ENCODE data around the gene ARFRP1.

The ARFRP1 gene

DNA sequence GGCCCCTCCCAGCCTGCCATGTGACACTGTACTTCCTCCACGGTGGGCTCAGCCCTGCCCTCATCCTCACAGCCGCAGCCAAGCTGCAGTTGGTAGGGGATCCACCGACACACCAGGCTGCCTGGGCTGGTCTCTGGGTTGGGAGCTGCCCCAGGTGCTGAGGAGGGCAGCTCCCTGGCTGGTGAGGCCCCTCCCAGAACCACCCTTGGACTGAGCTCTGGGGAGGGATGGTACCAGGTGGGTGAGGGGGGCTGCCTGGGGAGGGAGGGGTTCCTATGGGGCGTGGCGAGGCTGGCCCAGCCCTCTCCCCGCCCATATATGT is 11.5 kb downstream of the ARFRP1 start:
- CTCF ChIA-PET, result interaction anchor here (2.2 kb wide), 1 partner anchor 11 kb away, joined by 9 read pairs; the partner anchor contains the start of genes ARFRP1 and ZGPAT
- TF ChIP-seq, protein P1, sequence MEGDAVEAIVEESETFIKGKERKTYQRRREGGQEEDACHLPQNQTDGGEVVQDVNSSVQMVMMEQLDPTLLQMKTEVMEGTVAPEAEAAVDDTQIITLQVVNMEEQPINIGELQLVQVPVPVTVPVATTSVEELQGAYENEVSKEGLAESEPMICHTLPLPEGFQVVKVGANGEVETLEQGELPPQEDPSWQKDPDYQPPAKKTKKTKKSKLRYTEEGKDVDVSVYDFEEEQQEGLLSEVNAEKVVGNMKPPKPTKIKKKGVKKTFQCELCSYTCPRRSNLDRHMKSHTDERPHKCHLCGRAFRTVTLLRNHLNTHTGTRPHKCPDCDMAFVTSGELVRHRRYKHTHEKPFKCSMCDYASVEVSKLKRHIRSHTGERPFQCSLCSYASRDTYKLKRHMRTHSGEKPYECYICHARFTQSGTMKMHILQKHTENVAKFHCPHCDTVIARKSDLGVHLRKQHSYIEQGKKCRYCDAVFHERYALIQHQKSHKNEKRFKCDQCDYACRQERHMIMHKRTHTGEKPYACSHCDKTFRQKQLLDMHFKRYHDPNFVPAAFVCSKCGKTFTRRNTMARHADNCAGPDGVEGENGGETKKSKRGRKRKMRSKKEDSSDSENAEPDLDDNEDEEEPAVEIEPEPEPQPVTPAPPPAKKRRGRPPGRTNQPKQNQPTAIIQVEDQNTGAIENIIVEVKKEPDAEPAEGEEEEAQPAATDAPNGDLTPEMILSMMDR (IDR thresholded peaks at IDR 0.05; ENCODE audit: control extremely low read depth, extremely low read depth, low read depth, missing control alignments), result no peak
- POLR2A ChIA-PET, result no interaction called here
- DNase-seq (ENCODE audit: extremely low spot score), result no peak

DNA sequence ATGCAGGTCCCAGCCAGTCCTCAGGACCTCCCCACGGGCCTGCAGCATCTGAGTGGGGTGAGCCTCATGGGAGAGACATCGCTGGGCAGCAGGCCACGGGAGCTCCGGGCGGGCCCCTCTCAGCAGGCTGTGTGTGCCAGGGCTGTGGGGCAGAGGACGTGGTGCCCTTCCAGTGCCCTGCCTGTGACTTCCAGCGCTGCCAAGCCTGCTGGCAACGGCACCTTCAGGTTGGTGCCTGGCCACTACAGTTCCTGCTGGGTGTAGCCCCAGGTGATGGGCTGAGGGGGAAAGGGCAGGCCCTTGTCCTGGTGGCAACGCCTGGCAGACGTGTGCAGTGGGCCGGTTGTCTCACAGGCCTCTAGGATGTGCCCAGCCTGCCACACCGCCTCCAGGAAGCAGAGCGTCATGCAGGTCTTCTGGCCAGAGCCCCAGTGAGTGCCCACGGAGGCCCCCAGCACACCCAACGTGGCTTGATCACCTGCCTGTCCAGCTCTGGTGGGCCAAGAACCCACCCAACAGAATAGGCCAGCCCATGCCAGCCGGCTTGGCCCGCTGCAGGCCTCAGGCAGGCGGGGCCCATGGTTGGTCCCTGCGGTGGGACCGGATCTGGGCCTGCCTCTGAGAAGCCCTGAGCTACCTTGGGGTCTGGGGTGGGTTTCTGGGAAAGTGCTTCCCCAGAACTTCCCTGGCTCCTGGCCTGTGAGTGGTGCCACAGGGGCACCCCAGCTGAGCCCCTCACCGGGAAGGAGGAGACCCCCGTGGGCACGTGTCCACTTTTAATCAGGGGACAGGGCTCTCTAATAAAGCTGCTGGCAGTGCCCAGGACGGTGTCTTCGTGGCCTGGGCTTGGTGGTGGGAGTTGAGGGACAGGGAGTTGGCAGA is 12.1 kb downstream of the ARFRP1 start:
- ChIA-PET CTCF (interaction anchor here (2.2 kb wide), 1 partner anchor 12 kb away, joined by 9 read pairs; the partner anchor contains the start of genes ARFRP1 and ZGPAT), POLR2A (no interaction called here)
- TF ChIP-seq, protein P1 (IDR thresholded peaks at IDR 0.05; ENCODE audit: control extremely low read depth, extremely low read depth, low read depth, missing control alignments), result no peak
- no peak for DNase-seq (ENCODE audit: extremely low spot score)

DNA sequence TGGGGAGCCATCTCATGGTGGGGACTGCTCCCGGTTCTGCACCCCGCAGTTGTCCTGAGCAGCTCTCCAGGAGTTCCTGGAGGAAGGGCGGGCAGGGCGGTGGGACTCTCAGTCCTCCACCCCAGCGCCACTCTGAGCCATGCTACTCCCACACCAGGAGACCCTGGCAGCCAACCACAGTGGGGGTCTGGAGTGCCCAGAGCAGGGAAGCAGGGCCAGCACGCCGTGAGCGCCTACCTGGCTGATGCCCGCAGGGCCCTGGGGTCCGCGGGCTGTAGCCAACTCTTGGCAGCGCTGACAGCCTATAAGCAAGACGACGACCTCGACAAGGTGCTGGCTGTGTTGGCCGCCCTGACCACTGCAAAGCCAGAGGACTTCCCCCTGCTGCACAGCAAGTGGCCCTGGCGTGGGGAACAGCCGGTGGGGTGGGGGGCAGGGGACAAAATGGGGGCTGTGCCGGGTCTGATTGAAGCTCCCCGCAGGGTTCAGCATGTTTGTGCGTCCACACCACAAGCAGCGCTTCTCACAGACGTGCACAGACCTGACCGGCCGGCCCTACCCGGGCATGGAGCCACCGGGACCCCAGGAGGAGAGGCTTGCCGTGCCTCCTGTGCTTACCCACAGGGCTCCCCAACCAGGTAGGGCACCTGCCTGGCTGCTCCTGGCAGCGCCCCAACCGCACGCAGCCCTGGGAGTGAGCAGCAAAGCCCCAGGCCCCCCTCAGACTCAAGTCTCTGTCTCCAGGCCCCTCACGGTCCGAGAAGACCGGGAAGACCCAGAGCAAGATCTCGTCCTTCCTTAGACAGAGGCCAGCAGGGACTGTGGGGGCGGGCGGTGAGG is 13.0 kb downstream of the ARFRP1 start:
- TF ChIP-seq, protein P1 (IDR thresholded peaks at IDR 0.05; ENCODE audit: control extremely low read depth, extremely low read depth, low read depth, missing control alignments), result no peak
- DNase-seq (ENCODE audit: extremely low spot score), result no peak
- POLR2A ChIA-PET, result no interaction called here
- CTCF ChIA-PET, result interaction anchor here (2.2 kb wide), 1 partner anchor 13 kb away, joined by 9 read pairs; the partner anchor contains the start of genes ARFRP1 and ZGPAT

DNA sequence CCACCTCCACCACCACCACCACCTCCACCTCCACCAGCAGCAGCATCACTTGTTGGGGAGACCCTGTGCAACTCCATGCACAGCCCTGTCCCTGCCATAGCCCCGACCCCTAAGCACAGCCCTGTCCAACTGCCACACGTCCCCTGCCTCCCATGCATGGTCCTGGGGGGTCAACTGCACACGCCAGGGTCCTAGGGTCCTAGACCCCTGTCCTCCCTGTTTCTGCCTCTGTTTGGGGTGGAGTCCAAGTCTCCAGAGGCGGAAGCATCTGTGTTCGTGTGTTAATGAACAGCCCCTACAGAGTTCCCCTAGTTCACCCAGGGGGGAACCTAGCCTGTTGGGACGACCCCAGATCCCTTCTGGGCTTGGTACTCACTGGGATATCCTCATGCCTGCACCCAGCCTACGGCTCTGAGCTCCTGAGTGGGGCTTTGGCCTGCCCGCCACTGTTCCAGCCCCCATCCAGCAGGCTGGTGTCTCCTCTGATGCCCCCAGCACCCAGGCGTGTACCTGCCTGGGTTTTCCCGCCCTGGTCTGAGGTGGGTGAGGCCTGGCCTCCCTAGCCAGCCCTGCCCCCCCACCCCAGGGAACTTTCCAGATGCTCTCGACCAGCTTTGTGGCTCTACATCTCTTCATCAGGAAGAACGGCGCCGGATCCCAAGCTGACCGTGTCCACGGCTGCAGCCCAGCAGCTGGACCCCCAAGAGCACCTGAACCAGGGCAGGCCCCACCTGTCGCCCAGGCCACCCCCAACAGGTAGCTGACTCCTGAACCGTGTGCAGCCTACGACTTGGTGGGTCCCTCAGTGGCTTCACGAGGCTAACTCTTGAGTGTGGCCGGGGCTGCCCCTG is 13.8 kb downstream of the ARFRP1 start:
- POLR2A ChIA-PET, result no interaction called here
- TF ChIP-seq, protein P1 (IDR thresholded peaks at IDR 0.05; ENCODE audit: control extremely low read depth, extremely low read depth, low read depth, missing control alignments), result no peak
- no peak for DNase-seq (ENCODE audit: extremely low spot score)
- CTCF ChIA-PET, result no interaction called here

DNA sequence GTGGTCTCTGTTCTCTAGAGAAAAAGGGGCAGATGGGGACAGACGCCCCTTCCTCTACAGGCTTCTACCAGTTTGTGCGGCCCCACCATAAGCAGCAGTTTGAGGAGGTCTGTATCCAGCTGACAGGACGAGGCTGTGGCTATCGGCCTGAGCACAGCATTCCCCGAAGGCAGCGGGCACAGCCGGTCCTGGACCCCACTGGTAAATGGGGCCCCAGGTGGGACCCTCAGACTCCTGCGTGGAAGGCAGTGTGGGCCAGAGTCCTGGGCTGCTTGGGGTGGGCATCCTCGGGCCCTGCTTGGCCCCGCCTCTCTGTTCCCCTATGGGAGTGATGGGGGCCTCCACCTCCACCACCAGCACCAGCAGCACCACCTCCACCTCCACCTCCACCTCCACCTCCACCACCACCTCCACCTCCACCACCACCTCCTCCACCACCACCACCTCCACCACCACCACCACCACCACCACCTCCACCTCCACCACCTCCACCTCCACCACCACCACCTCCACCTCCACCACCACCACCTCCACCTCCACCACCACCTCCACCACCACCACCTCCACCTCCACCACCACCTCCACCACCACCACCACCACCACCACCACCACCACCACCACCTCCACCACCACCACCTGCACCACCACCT is 14.6 kb downstream of the ARFRP1 start:
- CTCF ChIA-PET, result no interaction called here
- DNase-seq (ENCODE audit: extremely low spot score), result no peak
- TF ChIP-seq, protein P1 (IDR thresholded peaks at IDR 0.05; ENCODE audit: control extremely low read depth, extremely low read depth, low read depth, missing control alignments), result no peak
- POLR2A ChIA-PET, result no interaction called here

All from GM10248 (cell line).